ENCODE results near the gene ISLR.

The ISLR gene, protein sequence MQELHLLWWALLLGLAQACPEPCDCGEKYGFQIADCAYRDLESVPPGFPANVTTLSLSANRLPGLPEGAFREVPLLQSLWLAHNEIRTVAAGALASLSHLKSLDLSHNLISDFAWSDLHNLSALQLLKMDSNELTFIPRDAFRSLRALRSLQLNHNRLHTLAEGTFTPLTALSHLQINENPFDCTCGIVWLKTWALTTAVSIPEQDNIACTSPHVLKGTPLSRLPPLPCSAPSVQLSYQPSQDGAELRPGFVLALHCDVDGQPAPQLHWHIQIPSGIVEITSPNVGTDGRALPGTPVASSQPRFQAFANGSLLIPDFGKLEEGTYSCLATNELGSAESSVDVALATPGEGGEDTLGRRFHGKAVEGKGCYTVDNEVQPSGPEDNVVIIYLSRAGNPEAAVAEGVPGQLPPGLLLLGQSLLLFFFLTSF

DNA sequence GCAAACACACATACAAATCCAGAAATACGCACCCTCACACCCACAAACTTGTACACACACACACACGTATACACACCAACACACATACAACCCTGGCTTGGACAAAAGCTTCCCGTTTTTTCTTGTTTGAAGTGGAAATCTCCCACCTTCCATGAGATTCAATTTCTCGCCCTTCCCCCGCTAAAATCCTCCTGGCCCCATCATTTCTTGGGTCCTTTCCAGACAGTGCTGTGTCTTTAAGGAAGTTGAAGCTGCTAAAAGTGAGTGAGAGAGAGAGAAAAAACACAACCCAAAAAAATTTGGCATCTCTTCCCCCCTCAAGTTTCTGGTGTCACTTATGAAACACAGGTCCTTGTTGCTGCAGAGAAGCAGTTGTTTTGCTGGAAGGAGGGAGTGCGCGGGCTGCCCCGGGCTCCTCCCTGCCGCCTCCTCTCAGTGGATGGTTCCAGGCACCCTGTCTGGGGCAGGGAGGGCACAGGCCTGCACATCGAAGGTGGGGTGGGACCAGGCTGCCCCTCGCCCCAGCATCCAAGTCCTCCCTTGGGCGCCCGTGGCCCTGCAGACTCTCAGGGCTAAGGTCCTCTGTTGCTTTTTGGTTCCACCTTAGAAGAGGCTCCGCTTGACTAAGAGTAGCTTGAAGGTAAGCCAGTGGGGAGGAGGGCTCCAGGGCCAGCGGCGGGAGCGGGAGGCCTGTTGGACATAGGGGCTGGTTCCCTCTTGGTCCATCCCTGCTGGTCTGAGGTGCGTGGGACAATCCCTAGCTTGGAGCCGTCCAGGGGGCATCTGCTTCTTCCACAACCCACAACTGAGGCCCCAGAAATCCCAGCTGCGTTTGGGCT lies at the start of gene ISLR:
ISLR (plus strand) TSS at position 331 of the 839 bp plus-strand sequence. CDS start 1,149 bp downstream, outside the sequence.
- TF ChIP-seq, protein P1, sequence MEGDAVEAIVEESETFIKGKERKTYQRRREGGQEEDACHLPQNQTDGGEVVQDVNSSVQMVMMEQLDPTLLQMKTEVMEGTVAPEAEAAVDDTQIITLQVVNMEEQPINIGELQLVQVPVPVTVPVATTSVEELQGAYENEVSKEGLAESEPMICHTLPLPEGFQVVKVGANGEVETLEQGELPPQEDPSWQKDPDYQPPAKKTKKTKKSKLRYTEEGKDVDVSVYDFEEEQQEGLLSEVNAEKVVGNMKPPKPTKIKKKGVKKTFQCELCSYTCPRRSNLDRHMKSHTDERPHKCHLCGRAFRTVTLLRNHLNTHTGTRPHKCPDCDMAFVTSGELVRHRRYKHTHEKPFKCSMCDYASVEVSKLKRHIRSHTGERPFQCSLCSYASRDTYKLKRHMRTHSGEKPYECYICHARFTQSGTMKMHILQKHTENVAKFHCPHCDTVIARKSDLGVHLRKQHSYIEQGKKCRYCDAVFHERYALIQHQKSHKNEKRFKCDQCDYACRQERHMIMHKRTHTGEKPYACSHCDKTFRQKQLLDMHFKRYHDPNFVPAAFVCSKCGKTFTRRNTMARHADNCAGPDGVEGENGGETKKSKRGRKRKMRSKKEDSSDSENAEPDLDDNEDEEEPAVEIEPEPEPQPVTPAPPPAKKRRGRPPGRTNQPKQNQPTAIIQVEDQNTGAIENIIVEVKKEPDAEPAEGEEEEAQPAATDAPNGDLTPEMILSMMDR (IDR thresholded peaks at IDR 0.05; ENCODE audit: insufficient read depth, low read length, missing control alignments) = no peak
- ChIA-PET POLR2A (no interaction called here), CTCF (interaction anchor here (0.9 to 3.2 kb wide), 3 partner anchors 46 to 147 kb away, joined by 3 to 8 read pairs (median 6); no protein-coding TSS in a partner anchor)
- DNase-seq (ENCODE audit: low read depth, low spot score) = no peak
- H3K4me3 ChIP-seq (ENCODE audit: low read depth, low read length) = no peak within 1 kb of the TSS; the same call in 1 of the 2 replicates

DNA sequence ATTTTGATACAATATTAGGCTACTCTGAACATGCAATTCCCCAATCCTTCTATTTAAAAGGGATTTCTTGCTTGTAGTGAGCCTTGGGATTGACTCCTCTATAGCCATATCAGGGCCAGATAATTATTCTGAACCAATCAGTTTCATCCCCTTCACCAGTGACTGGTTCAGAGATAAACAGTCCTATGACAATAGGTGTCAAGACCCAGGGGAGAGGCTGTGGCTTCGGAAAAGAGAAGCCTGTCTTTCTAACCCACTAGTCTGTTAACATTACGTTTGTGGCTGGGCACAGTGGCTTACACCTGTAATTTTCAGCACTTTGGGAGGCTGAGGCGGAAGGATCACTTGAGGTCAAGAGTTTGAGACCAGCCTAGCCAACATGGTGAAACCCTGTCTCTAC lies 49.3 kb upstream of the ISLR start:
- no peak overlapping the region for H3K4me3 ChIP-seq (ENCODE audit: low read depth, low read length)
- TF ChIP-seq, protein P1 (IDR thresholded peaks at IDR 0.05; ENCODE audit: insufficient read depth, low read length, missing control alignments) = no peak
- CTCF ChIA-PET = interaction anchor here (1.2 to 7.6 kb wide), 5 partner anchors 71 to 197 kb away, joined by 3 to 59 read pairs (median 23); no protein-coding TSS in a partner anchor

DNA sequence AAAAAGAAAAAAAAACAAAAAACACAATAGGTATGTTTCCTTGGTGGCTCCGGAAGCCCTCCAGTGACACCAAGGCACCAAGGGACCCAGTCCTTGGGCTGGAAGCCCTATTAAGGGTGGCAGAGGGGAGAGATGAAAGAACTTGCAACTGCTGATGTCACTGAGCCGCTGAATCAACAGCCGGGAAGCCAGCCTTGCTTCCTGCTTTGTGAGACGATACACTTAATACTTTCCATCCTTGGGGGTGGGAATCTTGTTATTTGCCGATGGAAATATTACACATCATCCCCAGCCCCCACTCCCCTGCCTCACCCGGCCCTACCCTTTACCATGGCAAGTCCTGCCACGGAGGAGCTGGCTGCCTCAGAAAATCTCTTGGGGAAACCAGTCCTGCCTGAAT lies 48.8 kb upstream of the ISLR start:
- no peak for DNase-seq (ENCODE audit: low read depth, low spot score)
- no peak overlapping the region for H3K4me3 ChIP-seq (ENCODE audit: low read depth, low read length)
- TF ChIP-seq, protein P1 (IDR thresholded peaks at IDR 0.05; ENCODE audit: insufficient read depth, low read length, missing control alignments) = no peak
- CTCF ChIA-PET = interaction anchor here (0.7 to 6.5 kb wide), 13 partner anchors 9 to 197 kb away, joined by 3 to 219 read pairs (median 5); no protein-coding TSS in a partner anchor
- POLR2A ChIA-PET = no interaction called here

More for the DNA sequence above, 49.3 kb upstream of the ISLR start:
- POLR2A ChIA-PET = no interaction called here
- DNase-seq (ENCODE audit: low read depth, low spot score) = no peak

DNA sequence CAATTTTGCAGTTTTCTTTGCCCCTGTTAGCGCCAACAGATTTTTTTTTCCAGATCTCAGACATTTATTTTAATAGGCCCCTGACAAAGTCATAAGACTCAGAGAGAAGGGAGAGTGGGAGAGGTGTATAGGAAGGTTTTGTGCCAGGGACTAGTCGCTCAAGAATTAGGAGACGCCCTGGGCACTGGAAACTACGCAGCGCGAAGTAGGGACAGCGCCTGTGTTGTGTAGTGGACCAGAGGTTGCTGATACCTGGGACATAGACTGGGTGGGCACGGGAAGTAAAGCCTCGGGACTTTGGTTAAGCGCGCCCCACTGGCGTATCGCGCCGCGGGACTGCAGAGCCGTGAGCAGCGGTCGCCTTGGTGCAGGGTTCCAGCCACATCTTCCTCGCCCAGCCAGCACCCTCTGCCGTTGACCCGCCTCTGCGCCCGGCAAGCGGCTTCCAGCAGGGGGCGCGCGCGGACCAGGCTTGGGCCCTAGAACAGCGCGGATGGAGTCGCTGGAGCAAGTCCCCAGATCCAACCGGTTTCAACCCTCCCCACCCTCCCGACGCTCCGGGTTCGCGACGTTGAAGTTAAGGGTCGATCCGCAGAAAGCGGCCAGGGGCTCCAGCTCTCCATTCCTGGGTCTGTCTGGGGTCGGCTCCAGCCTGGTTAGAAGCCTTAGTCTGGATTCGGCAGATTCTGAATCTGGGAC lies 46.1 kb upstream of the ISLR start:
- POLR2A ChIA-PET = interaction anchor here (0.7 kb wide), 1 partner anchor 203 kb away, joined by 4 read pairs; no protein-coding TSS in a partner anchor
- TF ChIP-seq, protein P1 (IDR thresholded peaks at IDR 0.05; ENCODE audit: insufficient read depth, low read length, missing control alignments) = peak; percentile 100
- peak; percentile 5 for DNase-seq (ENCODE audit: low read depth, low spot score)
- CTCF ChIA-PET = interaction anchor here (0.7 to 6.5 kb wide), 21 partner anchors 21 to 204 kb away, joined by 3 to 219 read pairs (median 6); partner anchors contain the start of gene ISLR
- peak overlapping the region; percentile 51 for H3K4me3 ChIP-seq (ENCODE audit: low read depth, low read length)

DNA sequence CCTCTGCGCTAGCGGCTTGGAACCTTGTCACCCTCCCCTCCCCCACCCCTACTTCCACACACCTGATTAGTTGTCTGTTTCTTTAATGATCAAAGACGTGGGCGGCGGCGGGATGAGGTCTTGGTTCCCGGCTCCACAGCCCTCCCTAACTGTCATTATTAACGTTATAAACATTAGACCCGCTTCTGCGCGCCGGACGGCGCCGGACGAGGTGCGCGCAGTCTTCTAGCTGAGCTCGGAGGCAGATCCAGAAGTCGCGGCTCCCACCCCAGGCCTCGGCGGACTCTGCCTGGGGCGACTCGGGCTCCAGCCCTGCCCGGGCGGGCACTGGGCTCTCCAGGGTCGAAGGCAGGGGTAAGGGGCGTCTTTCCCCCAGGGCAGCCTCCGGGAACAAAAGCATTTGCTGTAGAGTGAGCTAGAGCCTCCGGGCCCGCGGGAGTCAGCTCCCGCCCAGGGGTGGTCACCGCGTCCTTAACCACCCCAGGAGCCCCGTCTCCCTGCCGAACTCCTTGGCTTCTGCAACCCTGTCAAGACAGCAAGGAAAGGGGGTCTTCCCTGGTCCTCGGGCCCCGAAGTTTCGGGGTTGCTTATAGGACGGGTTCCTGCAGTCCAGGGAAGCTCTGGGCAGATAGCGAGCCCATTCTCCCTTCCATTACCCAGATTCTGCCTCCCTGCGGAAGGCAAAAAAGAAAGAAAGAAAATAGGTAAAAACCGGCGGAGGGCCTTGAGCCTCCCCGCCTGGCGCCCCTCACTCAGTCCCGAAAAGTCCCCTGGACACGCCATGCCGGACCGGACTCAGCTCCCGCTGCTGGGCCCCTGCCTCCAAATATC lies 45.3 kb upstream of the ISLR start:
- TF ChIP-seq, protein P1 (IDR thresholded peaks at IDR 0.05; ENCODE audit: insufficient read depth, low read length, missing control alignments) = no peak
- ChIA-PET CTCF (interaction anchor here (0.7 to 6.5 kb wide), 23 partner anchors 10 to 203 kb away, joined by 3 to 219 read pairs (median 4); partner anchors contain the start of gene ISLR), POLR2A (interaction anchor here (0.7 kb wide), 1 partner anchor 202 kb away, joined by 4 read pairs; no protein-coding TSS in a partner anchor)
- peak overlapping the region; percentile 51 for H3K4me3 ChIP-seq (ENCODE audit: low read depth, low read length)
- no peak for DNase-seq (ENCODE audit: low read depth, low spot score)
